ENCODE results near the gene KIF3B. TPM values are rescaled to one million over a fixed set of nuclear protein-coding genes. Genes with fewer than 3 reads are reported as not detected.
A peak's percentile ranks its signal among the peaks of the same experiment; 100 is the strongest.

Gene KIF3B
- total and polyA plus RNA-seq, 2 of the 13 experiments (the other 11 are each of a cell fraction or from before 2014, with no cell fraction given) = 23.6 to 28.8 TPM

- TF ChIP-seq PHF8 (CRISPR knock-in tag; IDR thresholded peaks at IDR 0.05) = no peak
- TF ChIP-seq ZBTB34 (CRISPR knock-in tag; IDR thresholded peaks at IDR 0.05) = no peak
- 0 out of 2 replicates have a peak, but pooled peaks have one; percentile 17 for TF ChIP-seq REPIN1 (CRISPR knock-in tag; IDR thresholded peaks at IDR 0.05; ENCODE audit: borderline replicate concordance, low read depth)
- TF ChIP-seq TARDBP (CRISPR knock-in tag; IDR thresholded peaks at IDR 0.05) = no peak
- no peak for TF ChIP-seq ZNF772 (CRISPR knock-in tag; IDR thresholded peaks at IDR 0.05)
- TF ChIP-seq, protein P1, sequence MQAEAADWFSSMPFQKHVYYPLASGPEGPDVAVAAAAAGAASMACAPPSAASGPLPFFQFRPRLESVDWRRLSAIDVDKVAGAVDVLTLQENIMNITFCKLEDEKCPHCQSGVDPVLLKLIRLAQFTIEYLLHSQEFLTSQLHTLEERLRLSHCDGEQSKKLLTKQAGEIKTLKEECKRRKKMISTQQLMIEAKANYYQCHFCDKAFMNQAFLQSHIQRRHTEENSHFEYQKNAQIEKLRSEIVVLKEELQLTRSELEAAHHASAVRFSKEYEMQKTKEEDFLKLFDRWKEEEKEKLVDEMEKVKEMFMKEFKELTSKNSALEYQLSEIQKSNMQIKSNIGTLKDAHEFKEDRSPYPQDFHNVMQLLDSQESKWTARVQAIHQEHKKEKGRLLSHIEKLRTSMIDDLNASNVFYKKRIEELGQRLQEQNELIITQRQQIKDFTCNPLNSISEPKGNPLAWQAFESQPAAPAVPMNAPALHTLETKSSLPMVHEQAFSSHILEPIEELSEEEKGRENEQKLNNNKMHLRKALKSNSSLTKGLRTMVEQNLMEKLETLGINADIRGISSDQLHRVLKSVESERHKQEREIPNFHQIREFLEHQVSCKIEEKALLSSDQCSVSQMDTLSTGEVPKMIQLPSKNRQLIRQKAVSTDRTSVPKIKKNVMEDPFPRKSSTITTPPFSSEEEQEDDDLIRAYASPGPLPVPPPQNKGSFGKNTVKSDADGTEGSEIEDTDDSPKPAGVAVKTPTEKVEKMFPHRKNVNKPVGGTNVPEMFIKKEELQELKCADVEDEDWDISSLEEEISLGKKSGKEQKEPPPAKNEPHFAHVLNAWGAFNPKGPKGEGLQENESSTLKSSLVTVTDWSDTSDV (CRISPR knock-in tag; IDR thresholded peaks at IDR 0.05) = no peak
- no peak for TF ChIP-seq SP1 (IDR thresholded peaks at IDR 0.05)
- TF ChIP-seq SP1 (CRISPR knock-in tag; IDR thresholded peaks at IDR 0.05) = no peak
- TF ChIP-seq ZSCAN20 (CRISPR knock-in tag; IDR thresholded peaks at IDR 0.05; ENCODE audit: borderline replicate concordance) = no peak
- TF ChIP-seq HES4 (CRISPR knock-in tag; IDR thresholded peaks at IDR 0.05; ENCODE audit: borderline replicate concordance) = no peak
- TF ChIP-seq ZNF572 (CRISPR knock-in tag; IDR thresholded peaks at IDR 0.05) = no peak
- TF ChIP-seq, protein P2, sequence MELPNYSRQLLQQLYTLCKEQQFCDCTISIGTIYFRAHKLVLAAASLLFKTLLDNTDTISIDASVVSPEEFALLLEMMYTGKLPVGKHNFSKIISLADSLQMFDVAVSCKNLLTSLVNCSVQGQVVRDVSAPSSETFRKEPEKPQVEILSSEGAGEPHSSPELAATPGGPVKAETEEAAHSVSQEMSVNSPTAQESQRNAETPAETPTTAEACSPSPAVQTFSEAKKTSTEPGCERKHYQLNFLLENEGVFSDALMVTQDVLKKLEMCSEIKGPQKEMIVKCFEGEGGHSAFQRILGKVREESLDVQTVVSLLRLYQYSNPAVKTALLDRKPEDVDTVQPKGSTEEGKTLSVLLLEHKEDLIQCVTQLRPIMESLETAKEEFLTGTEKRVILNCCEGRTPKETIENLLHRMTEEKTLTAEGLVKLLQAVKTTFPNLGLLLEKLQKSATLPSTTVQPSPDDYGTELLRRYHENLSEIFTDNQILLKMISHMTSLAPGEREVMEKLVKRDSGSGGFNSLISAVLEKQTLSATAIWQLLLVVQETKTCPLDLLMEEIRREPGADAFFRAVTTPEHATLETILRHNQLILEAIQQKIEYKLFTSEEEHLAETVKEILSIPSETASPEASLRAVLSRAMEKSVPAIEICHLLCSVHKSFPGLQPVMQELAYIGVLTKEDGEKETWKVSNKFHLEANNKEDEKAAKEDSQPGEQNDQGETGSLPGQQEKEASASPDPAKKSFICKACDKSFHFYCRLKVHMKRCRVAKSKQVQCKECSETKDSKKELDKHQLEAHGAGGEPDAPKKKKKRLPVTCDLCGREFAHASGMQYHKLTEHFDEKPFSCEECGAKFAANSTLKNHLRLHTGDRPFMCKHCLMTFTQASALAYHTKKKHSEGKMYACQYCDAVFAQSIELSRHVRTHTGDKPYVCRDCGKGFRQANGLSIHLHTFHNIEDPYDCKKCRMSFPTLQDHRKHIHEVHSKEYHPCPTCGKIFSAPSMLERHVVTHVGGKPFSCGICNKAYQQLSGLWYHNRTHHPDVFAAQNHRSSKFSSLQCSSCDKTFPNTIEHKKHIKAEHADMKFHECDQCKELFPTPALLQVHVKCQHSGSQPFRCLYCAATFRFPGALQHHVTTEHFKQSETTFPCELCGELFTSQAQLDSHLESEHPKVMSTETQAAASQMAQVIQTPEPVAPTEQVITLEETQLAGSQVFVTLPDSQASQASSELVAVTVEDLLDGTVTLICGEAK (IDR thresholded peaks at IDR 0.05) = no peak
- TF ChIP-seq, protein P2 (CRISPR knock-in tag; IDR thresholded peaks at IDR 0.05) = peak; percentile 58; the same call in 1 of the 2 replicates
- TF ChIP-seq MBD4 (IDR thresholded peaks at IDR 0.05; ENCODE audit: borderline replicate concordance, low read length) = no peak
- no peak for TF ChIP-seq ZNF569 (CRISPR knock-in tag; IDR thresholded peaks at IDR 0.05; ENCODE audit: borderline replicate concordance)
- TF ChIP-seq HDAC1 (CRISPR knock-in tag; IDR thresholded peaks at IDR 0.05) = peak; percentile 74
- no peak; the same call in 1 of the 2 replicates for TF ChIP-seq TBX2 (CRISPR knock-in tag; IDR thresholded peaks at IDR 0.05; ENCODE audit: borderline replicate concordance)
- TF ChIP-seq DPF2 (CRISPR knock-in tag; IDR thresholded peaks at IDR 0.05; ENCODE audit: borderline replicate concordance, low read depth) = no peak
These were observed 14.0 kb upstream of the KIF3B start (continued) for GRCh38 chr20:32263398-32263954.
